Transverse colon (tissue), 3 donors: ENCODE results near the gene FZD8.

Source experiments
- POLR2A ChIP-seq: fragments of 450-650 bp; IDR thresholded peaks from one replicate; pipeline ENCODE4 v1.6.1; 2016; ENCODE audit warnings: antibody characterized with exemption, mild to moderate bottlenecking, moderate library complexity
- TF ChIP-seq, protein P1 (sequence below), 5 experiments: fragments of 200-600 bp in 3 of 5; fragments of 450-650 bp in 2 of 5; sonication (generic) in 3 of 5; IDR thresholded peaks; 1 replicate in 2 of 5; 2 replicates in 3 of 5; pipeline ENCODE4 v1.5.1; 2016 to 2017; ENCODE audit warnings: antibody characterized with exemption in 5 of 5, inconsistent platforms in 3 of 5, mild to moderate bottlenecking in 2 of 5, moderate library complexity in 1 of 5

DNA sequence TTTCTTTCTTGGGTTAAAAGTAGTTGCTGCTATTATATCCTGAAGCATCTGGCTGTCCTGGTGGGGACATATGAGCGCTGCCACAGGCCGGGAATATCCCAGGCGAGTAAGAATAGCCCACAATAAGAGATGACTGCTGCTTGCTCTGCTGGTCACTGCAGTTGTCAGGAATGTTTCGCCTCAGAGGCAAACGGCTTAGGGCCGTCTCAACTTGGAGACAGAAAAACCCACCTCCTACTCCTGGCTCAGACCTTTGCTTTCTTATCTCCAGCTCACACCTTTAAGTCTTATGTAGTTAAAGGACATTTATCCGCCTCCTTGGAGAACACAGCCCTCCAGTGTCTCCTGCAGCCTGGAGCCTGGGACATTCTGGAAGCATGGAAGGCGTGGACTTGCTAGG lies 36.9 kb downstream of the FZD8 start, which contains the start of gene GJD4:
- TF ChIP-seq, protein P1, sequence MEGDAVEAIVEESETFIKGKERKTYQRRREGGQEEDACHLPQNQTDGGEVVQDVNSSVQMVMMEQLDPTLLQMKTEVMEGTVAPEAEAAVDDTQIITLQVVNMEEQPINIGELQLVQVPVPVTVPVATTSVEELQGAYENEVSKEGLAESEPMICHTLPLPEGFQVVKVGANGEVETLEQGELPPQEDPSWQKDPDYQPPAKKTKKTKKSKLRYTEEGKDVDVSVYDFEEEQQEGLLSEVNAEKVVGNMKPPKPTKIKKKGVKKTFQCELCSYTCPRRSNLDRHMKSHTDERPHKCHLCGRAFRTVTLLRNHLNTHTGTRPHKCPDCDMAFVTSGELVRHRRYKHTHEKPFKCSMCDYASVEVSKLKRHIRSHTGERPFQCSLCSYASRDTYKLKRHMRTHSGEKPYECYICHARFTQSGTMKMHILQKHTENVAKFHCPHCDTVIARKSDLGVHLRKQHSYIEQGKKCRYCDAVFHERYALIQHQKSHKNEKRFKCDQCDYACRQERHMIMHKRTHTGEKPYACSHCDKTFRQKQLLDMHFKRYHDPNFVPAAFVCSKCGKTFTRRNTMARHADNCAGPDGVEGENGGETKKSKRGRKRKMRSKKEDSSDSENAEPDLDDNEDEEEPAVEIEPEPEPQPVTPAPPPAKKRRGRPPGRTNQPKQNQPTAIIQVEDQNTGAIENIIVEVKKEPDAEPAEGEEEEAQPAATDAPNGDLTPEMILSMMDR (IDR thresholded peaks at IDR 0.05) = no peak
- no peak for TF ChIP-seq POLR2A
